Measurements from ENCODE around the gene SLC22A23.

The SLC22A23 gene

DNA sequence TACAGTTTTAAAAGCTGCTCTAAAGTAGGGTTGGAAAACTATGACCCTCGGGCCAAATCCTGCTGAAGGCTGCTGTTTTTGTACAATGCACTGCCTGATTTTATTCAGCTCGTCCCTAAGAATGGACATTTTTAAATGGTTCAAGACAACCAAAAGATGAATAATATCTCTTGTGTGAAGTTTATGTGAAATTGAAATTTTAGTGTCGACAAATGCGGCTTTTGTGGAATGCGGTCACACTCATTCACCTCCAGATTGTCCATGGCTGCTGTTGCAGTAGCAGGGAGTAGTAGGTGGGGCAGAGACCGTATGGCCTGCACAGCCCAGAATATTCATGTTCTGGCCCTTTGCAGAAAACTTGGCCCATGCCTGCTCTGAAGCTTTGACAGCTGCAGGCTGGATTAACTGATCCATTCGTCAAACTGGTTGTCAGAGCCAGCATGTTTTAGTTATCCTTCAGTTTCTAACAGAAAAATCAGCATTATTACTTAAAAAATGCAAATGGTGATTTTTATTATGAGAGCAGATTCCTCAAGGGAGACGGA, 106.5 kb downstream of the SLC22A23 start:
- DNase-seq: no peak

DNA sequence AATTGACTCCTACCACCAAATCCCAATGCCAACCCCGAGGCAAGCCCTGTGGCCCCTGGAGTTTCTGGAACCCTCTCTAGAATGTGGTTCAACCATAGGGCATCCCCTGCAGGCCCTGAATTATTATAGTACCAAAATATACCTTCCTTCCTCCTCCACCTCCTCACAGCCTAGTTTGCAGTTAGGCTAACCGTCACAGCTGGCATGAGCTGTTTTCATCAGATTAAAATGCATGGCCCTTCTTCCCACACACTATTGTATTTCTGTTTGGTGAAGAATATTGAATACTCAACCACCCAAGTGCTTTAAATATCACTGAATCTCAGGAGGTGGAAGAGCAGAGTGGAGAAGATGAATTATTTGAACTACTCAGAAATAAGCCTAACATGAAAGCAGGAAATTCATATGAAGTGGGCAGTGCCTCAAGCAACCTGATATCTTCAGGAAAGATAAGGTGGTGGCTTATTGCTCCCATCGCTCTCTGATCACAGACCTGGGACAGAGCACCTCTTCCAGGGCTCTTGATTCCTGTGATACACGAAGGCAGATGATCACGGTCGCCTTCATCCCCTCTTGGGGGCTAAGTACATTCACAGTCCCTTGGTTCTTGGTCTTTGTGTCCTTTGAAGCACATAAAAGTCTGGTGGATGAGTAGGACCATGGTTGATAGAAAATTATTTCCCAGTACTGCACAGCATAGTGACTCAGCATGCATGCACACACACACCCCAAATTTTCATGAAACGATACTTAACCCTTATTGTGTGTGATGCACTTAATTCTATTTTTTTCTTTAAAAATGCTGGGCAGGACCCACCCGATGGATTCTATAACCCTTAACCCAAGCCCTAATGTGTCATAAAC, 107.2 kb downstream of the SLC22A23 start:
- no peak for DNase-seq

DNA sequence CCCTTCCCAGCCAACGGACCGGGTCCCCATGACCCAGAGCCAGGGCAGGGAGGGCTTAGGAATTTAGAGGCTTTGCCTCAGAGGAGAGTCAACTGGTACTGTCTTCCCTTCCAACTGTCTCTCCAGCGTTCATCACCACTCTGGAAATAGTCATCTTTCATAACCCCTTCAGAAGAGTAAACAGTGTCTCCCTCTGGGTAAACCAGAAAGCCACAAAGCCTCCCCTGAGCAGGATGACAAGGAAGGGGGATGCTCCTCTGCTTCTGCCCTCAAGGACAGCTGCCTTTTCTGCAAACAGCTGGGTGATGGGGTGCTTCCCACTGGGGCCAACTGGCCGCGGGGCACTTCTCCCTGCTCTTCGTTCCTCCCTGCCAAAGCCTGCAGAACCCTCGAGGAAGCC, 108.0 kb downstream of the SLC22A23 start:
- no peak for DNase-seq

DNA sequence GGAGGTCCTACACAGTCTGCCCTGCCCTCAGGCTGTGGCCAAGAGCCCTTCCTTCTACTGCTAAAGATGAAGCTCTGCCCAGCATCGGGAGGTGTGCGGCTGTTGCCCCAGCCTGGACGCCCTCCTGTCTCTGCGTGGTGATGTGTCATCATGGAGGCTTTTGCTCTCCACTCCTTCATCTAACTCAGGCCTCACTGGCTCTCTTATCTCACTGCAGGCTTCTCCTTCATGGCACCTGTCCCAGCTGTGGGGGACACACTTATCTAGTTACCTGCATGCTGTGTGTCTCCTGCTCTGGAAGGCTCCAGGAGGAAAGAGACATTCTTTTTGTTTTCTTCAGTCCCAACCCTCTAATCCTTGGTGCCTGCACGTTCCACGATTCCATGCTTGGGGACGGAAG, 109.0 kb downstream of the SLC22A23 start:
- no peak for DNase-seq

DNA sequence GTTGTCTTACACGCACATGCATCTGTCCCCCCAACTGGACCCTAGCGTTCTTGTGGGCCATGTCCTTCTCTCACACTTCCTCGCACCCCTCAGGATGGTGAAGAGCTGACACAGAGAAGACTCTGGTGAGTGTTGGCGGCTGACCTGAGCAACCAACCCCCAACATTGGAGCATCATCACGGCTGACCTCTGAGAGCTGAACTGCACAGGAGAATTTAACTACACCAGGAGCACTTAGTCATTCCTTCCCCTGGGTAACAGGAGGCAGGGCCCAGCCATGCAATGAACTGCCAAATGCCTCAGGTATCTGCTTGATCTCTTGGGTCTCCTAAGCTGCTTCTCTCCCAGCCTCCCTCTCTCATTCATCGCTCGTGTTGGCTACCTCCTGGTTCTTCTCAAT, 109.6 kb downstream of the SLC22A23 start:
- no peak for DNase-seq

DNA sequence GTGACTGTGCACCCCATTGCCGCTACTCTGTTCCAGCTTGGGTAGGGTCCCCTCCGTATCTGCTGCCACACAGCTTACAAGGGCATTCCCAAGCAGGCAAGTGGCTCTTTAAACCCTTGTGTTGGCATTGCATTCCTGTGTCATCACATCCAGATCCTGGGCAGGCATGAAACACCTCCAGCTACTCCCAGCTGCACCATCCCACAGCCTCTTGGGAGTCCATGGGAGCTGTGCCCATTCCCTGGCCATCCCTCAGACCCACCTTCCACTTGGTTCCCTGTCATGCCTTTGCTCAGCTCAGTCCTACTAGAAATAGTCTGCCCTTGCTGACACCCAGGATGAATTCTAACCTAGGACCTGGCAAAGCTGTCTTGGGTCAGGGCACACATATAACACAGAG, 110.4 kb downstream of the SLC22A23 start:
- no peak for DNase-seq

DNA sequence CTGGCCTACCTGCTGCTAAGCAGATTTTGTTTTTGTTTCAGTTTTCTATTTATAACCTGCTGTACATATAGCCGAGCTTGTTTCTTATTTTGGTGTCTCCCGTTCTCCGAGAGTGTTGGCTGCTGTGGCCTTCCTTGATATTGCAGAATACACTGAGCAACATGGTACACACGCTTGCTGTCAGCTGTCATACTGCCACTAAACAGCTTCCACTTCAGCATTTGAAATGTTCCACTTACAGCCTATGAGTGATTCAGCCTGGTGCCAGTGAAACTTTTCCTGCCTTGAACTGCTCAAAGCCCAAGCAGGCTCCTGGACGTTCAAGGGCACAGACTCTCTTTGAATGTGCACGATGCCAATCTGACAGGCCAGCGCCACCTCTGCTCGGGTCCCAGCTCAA, 111.0 kb downstream of the SLC22A23 start:
- DNase-seq: no peak

DNA sequence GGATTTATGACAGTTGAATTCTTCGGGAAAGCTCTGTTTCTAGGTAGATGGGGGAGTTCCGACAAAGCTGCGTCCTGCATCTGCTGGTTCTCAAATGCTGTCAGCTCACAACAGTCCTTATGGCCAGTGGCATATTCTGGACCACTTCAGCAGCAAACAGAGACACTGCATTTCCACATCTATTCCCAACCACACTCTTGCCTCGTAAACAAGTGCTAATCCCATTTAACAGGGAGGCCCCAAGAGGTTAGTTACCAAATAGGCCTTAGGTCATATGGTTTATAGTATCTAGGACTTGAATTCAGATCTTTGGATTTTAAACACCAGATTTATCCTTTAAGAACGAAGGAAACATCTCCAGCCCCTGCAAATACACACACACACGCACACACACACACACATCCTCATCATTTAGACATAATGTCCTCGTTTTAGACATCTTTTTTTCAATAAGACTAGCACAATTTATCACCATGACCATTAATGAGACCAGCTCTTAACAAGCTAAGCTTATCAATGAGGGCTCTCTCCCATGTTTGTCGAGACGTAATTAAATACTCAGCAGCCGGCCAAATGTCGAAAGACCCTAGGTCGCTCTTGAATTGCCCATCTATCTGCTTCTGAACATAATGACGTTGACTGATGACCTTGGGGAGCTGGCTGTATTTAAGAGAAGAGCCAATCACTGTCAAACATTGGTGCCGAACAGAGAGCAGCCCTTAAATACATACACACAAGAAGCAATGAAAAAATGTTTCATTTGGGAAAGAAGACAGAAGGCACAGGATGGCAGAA, 113.6 kb downstream of the SLC22A23 start:
- no peak for DNase-seq

DNA sequence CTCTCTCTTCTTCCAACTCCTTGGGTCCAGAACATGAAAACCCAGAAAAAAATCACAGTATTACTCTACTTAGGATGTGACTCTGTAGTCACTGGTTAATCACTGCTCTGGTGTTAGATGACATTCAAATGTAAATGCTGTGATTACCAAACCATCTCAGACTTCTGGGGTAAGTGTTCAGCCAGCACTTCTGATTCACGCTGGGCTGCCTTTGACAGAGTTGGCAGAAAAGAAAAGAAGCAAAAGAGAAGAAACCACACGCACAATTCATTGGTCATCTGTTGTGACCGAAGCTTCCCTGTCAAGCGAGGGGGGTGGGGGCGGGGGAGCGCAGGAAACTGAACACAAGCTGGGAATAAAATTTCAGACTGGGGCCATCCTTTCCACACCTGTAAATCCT, 115.4 kb downstream of the SLC22A23 start:
- DNase-seq: no peak

DNA sequence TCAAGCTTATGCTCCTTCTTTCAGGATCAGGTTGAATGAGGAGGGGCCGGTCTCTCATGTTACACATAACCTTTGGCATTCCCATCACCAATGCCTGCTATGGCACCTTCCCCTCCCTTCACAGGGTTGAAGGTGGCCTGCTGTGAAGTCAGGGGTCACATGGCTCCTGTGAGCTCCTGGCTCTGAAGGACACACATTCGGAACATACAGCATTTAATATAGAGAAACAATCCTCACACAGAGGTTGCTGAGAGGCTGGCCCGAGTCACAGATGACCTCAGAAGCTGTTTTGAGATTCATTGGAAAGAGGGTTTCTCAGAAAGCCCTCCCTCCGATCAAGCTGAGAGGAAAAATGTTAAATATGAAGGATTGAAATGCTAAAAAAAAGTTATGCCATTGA, 116.0 kb downstream of the SLC22A23 start:
- DNase-seq: no peak

DNA sequence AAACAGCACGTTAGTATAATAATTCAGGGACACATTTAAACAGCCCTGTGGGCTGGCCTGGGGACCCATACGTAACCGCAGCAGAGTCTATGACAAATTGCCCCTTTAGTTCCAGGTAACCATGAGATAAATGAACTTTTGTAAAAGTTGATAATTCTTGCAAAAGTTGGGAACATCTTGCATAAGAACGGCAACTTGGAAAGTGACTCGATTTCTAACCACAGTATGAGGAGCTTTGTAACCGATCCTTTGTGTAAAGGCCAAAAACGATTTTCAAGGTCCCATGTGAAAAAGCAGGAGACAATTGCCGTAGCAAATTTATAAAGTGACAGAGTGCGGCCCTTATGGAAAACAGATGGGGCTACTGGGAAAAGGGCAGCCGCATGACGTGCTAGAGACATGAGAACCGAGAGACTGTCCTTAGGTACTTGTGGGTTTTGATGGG, 116.5 kb downstream of the SLC22A23 start:
- no peak for DNase-seq

DNA sequence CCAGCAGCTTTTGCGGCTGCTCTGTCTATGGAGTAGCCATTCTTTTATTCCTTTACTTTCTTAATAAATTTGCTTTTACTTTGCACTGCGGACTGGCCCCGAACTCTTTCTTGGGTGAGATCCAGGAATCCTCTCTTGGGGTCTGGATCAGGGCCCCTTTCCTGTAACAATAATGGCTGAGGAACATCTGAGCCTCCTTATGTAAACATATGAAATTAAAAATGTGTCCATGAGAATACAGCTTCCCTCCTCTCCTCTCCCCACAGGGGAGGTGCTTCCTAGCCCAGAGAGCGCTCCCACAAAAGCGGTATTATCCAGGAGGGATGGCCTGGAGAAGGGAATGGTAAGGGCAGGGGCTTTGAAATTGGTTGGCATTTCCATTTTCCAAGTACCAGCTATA, 117.0 kb downstream of the SLC22A23 start:
- DNase-seq: no peak

DNA sequence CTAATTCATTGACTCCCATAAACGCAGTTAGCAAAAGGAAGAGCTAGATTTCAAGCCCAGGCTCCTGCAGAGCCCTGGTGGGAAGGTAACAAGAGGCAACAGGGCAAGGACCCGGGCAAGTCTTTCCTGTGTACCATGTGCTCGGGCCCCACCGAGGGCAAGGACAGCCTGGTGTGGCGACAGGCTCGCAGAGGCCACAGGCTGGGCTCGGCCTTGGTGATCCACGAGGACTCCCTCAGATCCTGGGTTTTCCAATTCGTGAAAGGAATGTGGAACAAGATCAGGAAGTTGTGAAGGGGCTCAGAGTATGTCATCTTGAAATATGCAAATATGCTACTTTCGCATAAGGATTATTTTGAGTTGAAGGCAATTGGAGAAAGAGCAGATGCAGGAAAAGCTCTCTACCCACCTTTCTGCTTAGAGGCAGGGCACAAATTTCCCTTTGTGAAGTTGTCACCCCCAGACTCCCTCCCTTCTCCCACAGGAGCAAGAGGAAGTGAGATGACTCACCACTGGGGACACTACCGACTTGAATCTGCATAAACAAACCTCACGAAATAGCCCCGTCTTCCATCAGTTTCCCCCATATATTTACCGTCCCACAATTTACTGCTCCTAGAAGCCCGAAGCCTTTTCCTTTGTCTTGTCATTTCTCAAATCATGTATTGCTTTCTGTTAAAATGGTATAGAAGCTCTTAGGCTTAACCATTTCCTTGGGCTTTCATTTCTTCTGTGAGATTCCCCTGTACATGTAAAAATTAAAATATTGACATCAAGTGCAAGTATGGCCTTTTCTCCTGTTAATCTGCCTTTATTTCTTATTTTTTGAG, 119.1 kb downstream of the SLC22A23 start:
- no peak for DNase-seq

DNA sequence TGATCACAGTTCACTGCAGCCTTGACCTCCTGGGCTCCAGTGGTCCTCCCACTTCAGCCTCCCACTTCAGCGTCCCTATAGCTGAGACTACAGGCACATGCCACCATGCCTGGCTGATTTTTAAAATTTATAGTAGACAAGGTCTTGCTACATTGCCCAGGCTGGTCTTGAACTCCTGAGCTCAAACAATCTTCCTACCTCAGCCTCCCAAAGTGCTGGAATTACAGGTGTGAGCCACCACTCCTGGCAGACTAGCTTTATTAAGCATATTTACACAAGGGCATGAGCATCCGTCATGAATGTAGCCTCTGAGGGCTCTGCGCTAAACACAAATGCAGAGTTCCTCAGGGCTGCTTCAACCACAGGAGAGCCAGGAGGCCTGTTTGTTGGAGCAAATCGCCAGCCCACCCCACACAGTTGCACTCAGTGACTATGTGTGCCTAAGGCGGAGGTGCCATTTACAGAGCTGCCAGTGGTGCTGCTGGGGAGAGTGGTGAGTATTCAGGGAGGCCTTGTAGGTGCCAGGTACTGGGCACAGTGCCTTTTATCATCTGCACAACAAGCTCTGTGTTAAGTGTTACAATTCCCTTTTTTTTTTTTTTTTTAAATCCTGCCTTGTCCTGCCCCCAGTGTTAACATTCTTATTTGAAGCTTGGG, 119.9 kb downstream of the SLC22A23 start:
- no peak for DNase-seq

DNA sequence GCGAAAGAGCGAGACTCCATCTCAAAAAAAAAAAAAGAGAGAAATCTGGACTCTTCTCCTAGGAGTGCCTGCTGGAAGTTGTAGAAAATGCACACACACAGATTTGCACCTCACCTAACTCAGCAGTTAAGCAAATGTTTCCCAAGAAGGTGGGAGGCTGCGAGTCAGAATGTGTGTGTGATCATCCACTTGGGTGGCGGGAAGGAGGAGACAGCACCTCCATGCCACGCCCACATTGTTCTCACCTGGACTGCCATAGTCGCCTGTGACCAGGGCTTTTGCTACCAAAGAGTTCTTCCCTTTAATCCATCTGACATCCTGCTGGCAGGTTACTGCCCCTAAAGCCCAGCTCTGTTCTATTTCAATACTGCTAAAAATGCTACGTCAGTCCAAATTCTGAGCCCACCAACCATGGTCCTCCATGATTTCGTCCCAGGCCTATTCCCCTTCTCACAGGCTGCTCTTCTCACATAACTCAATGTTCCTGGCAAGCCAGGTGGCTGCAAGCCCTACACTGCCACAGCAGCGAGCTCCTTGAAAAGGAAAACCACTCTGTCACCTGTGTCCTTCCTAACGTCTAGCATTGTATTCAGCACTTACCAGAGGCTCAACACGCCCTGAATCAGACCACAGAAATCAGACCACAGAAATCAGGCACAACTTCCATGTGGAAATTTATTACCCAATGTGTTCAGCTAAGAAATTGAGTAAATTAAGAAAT, 120.6 kb downstream of the SLC22A23 start:
- no peak for DNase-seq

DNA sequence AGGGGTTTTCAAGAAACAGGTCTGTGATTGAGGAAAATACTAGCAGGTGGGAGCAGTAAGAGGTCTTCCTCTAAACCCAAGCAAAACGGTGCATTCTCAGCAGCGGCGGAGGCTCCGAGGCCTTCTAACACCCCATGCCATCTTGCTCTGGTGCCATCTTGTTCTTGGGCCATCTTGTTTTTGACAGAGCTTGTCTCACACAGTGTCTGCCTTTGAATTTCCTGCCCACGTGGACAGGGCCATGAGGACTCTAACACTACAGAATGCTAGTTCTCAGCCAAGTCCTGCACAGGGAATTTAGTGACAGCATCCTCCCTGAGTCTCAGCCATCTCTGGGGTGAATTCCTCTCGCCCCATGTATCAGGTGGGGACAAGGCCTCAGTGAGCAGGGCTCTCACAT, 121.7 kb downstream of the SLC22A23 start:
- no peak for DNase-seq

DNA sequence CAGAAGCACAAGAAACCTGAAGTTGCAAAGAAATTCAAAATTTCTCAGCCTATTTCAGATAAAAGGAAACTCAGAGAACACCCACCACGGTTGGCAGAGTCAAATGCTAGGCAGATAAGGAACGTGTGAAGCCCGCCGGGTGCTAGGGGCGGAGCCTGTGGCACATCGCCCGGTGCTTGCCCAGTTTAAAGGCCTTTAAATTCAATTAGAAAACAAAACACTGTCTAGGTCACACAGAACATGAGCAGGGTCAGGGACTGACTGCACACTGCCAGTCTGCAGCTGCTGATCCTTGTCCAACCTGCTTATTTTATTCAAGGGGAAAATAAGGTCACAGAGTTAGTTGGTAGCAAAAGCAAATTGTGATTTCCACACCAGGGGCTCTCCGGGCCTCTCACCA, 122.3 kb downstream of the SLC22A23 start:
- no peak for DNase-seq

DNA sequence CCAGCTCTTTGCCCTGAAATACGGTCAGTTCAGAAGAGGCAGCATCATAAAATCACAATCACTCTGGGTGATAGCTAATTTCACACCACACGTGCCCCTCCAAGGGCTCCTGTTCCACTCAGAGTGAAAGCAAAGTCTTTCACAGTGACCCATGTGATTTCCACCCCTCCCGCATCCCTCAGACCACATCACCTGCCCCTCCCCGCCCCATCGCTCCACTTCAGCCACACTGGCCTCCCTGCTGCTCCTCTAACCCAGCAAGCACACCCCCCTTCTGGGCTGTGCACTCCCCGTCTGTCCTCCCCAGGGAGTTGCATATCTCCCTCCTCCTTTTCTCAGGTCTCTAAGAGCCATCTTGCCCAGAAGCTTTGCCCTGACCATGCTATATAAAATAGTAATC, 123.6 kb downstream of the SLC22A23 start:
- DNase-seq: no peak

DNA sequence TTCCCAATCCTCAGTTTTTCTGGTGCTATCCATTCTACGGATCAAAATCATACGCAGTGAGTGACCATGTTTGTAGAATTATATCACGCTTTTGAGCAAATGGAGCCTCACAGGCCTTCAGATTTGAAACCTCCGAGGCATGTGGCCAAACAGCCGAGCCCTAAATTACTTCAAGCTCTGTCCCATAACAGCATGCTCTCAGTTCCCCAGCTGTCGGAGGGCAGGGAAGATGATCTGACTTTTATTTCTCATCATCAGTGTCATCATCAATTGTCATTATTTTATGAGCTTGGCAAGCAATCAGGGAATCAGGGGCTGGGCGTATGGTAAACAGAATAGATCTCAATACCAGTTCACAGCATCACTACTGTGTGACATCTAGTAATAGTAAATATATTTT, 124.9 kb downstream of the SLC22A23 start:
- DNase-seq: no peak

DNA sequence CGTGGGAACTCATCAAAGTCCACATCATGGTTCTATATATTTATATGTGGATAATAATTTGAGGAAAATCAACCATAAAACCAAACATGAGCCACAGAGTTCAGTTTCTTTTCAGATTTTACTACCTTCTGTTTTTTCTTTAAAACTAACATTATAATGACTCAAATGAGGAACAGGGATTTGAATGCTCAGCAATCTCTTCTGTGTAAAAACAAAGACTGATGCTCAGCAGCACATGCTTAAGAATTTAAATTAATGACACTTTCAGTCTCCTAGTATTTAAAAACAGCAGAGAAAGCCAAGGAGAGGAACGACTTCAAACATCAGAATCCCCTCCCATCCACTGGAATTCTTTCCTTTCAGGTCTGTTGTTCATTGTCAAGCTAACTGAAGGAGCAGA, 125.4 kb downstream of the SLC22A23 start:
- DNase-seq: no peak

DNA sequence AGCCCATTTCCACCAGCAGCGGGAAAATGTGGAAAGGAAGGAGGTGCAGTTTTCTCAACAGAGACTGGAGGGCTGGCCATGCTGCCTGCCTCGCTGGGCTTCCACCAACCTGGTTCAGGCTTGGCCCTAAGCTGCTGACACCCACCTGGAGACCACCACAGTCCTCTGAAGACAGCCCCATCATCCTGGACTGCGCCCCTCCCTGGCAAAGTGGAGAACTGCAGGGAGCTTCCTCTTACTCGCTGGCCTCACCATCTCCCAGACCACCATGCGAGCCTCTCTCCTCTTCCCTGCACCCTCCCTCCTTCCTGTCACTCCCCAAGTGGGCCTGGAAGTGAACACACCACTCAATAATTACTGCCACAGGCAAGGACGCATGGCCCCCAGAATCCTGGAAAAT, 126.7 kb downstream of the SLC22A23 start:
- no peak for DNase-seq

Data from left hindlimb (tissue), 1 donor.